C4-2B (cell line): Measurements from ENCODE around the gene ANKRD44.

Experiments used
- H3K27ac ChIP-seq: fragments of 450-650 bp; 2 replicates; pipeline ENCODE4 v1.5.1; 2017
- CTCF ChIP-seq: fragments of 450-650 bp; conservative IDR thresholded peaks from 2 replicates; pipeline ENCODE4 v1.5.1; 2017; ENCODE audit warnings: mild to moderate bottlenecking
- ZFX ChIP-seq: fragments of 450-650 bp; IDR thresholded peaks from 2 replicates; pipeline ENCODE4 v1.6.1; 2017

ANKRD44 gene

GRCh38 chr2:197079414-197079813, 231.2 kb downstream of the ANKRD44 start:
- H3K27ac ChIP-seq, result no peak overlapping the region
- TF ChIP-seq ZFX, result no peak
- TF ChIP-seq CTCF, result no peak

- TF ChIP-seq ZFX (no peak), CTCF (no peak)
- no peak overlapping the region for H3K27ac ChIP-seq
Observed at GRCh38 chr2:197078535-197078934, 232.0 kb downstream of the ANKRD44 start.

GRCh38 chr2:197077336-197077735, 233.2 kb downstream of the ANKRD44 start:
- TF ChIP-seq CTCF (no peak), ZFX (no peak)
- H3K27ac ChIP-seq, result no peak overlapping the region

- no peak overlapping the region for H3K27ac ChIP-seq
- TF ChIP-seq ZFX (no peak), CTCF (no peak)
Observed at GRCh38 chr2:197076652-197077051, 233.9 kb downstream of the ANKRD44 start.

- H3K27ac ChIP-seq, result no peak overlapping the region
- TF ChIP-seq ZFX (no peak), CTCF (peak; percentile 70)
Observed at GRCh38 chr2:197075754-197076337, 234.7 kb downstream of the ANKRD44 start.

GRCh38 chr2:197075281-197075680, 235.3 kb downstream of the ANKRD44 start:
- no peak for TF ChIP-seq ZFX

GRCh38 chr2:197073701-197074433, 236.7 kb downstream of the ANKRD44 start:
- H3K27ac ChIP-seq, result no peak overlapping the region
- TF ChIP-seq CTCF (no peak), ZFX (no peak)

More at GRCh38 chr2:197075281-197075680, 235.3 kb downstream of the ANKRD44 start:
- H3K27ac ChIP-seq, result no peak overlapping the region

- H3K27ac ChIP-seq, result no peak overlapping the region
- TF ChIP-seq CTCF, result no peak
- no peak for TF ChIP-seq ZFX
Observed at GRCh38 chr2:197073270-197073669, 237.3 kb downstream of the ANKRD44 start.
